RKO (cell line): ENCODE measurements around the gene LRRC36.

Source experiments
- DNase-seq: peaks from one replicate; pipeline ENCODE4 v3.0.0-alpha.2; 2016; ENCODE audit warnings: low spot score

The LRRC36 gene

GRCh38 chr16:67326472-67327309 lies at the start of gene LRRC36, which contains the start of gene KCTD19:
LRRC36 (plus strand) TSS chr16:67326815; CDS start chr16:67326863, 48 bp downstream.
KCTD19 (minus strand) TSS chr16:67326741; CDS start chr16:67326707, 34 bp downstream.
- no peak for DNase-seq

GRCh38 chr16:67277294-67277998 lies 49.2 kb upstream of the LRRC36 start:
- peak; percentile 92 for DNase-seq

GRCh38 chr16:67277999-67278772 lies 48.4 kb upstream of the LRRC36 start:
- peak; percentile 30 for DNase-seq

- DNase-seq = no peak
Observed at GRCh38 chr16:67278773-67279295, 47.8 kb upstream of the LRRC36 start.

GRCh38 chr16:67279296-67280089 lies 47.1 kb upstream of the LRRC36 start, which contains the start of gene PLEKHG4:
PLEKHG4 (plus strand) TSS chr16:67279532; CDS start chr16:67280045, 513 bp downstream.
- DNase-seq = peak; percentile 76

- DNase-seq = no peak
Observed at GRCh38 chr16:67280090-67281015, 46.3 kb upstream of the LRRC36 start.

- DNase-seq = no peak
Observed at GRCh38 chr16:67281536-67282446, 44.8 kb upstream of the LRRC36 start.

GRCh38 chr16:67282447-67282805 lies 44.2 kb upstream of the LRRC36 start:
- no peak for DNase-seq

- peak; percentile 15 for DNase-seq
Observed at GRCh38 chr16:67283039-67283825, 43.4 kb upstream of the LRRC36 start.

- no peak for DNase-seq
Observed at GRCh38 chr16:67283826-67284555, 42.6 kb upstream of the LRRC36 start.

- DNase-seq = peak; percentile 33
Observed at GRCh38 chr16:67284699-67285646, 41.6 kb upstream of the LRRC36 start.

GRCh38 chr16:67286441-67287235 lies 40.0 kb upstream of the LRRC36 start:
- no peak for DNase-seq

GRCh38 chr16:67287960-67288359 lies 38.7 kb upstream of the LRRC36 start:
- DNase-seq = no peak

GRCh38 chr16:67291461-67291860 lies 35.2 kb upstream of the LRRC36 start:
- DNase-seq = no peak

- DNase-seq = no peak
Observed at GRCh38 chr16:67294171-67294757, 32.4 kb upstream of the LRRC36 start.
